Vagina (tissue), 2 donors: ENCODE measurements around the gene LMO7.
"Not testable (repeated sequence)": the region's sequence is repeated elsewhere in the genome, so short reads cannot be mapped to it uniquely, and the experiment has no call there.

Experiments used
- POLR2A ChIP-seq, 2 donors: fragments of 450-650 bp; IDR thresholded peaks; one replicate each; pipeline ENCODE4 v1.6.1; 2017; ENCODE audit warnings: antibody characterized with exemption in 2 of 2, mild to moderate bottlenecking in 2 of 2, moderate library complexity in 2 of 2
- TF ChIP-seq, protein P1 (sequence below), 3 experiments: fragments of 450-650 bp in 2 of 3; fragments of 200-600 bp in 1 of 3; sonication (generic) in 1 of 3; IDR thresholded peaks; one replicate each; pipeline ENCODE4 v1.5.1; 2017 to 2019; ENCODE audit warnings: antibody characterized with exemption in 3 of 3, mild to moderate bottlenecking in 2 of 3, moderate library complexity in 2 of 3

DNA sequence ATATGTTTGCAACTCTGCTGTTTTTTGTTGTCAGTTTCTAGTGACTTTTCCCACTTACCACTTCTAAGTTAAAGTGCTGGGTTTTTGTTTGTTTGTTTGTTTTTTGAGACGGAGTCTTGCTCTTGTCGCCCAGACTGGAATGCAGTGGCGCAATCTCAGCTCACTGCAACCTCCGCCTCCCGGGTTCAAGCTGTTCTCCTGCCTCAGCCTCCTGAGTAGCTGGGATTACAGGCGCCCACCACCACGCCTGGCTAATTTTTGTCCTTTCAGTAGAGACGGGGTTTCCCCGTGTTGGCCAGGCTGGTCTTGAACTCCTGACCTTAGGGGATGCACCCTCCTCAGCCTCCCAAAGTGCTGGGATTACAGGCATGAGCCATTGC is 157.0 kb downstream of the LMO7 start:
- not testable (repeated sequence) for TF ChIP-seq POLR2A (IDR thresholded peaks at IDR 0.05)
- TF ChIP-seq, protein P1, sequence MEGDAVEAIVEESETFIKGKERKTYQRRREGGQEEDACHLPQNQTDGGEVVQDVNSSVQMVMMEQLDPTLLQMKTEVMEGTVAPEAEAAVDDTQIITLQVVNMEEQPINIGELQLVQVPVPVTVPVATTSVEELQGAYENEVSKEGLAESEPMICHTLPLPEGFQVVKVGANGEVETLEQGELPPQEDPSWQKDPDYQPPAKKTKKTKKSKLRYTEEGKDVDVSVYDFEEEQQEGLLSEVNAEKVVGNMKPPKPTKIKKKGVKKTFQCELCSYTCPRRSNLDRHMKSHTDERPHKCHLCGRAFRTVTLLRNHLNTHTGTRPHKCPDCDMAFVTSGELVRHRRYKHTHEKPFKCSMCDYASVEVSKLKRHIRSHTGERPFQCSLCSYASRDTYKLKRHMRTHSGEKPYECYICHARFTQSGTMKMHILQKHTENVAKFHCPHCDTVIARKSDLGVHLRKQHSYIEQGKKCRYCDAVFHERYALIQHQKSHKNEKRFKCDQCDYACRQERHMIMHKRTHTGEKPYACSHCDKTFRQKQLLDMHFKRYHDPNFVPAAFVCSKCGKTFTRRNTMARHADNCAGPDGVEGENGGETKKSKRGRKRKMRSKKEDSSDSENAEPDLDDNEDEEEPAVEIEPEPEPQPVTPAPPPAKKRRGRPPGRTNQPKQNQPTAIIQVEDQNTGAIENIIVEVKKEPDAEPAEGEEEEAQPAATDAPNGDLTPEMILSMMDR (IDR thresholded peaks at IDR 0.05), result not testable (repeated sequence)
